ENCODE results near the gene PIP5K1B.

Gene PIP5K1B

DNA sequence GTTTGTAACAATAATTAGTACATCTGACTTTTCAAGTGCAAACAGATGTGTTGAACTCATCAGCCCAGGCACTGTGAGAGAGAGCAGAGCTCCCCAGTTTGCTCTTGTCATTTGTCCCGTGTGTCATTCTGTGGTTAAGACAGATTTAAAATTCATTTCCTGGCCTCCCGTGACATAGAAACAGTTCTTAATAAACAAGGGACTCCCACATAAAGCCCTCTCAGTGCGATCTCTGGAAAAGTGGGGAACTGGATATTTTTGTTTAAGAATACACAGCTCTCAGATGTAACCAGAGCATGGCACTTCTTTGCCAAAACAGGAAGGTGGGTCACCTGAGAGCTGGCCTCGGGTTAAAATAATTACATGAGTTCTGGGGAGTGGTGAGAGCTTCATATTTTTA is 250.3 kb downstream of the PIP5K1B start:
- TF ChIP-seq, protein P1, sequence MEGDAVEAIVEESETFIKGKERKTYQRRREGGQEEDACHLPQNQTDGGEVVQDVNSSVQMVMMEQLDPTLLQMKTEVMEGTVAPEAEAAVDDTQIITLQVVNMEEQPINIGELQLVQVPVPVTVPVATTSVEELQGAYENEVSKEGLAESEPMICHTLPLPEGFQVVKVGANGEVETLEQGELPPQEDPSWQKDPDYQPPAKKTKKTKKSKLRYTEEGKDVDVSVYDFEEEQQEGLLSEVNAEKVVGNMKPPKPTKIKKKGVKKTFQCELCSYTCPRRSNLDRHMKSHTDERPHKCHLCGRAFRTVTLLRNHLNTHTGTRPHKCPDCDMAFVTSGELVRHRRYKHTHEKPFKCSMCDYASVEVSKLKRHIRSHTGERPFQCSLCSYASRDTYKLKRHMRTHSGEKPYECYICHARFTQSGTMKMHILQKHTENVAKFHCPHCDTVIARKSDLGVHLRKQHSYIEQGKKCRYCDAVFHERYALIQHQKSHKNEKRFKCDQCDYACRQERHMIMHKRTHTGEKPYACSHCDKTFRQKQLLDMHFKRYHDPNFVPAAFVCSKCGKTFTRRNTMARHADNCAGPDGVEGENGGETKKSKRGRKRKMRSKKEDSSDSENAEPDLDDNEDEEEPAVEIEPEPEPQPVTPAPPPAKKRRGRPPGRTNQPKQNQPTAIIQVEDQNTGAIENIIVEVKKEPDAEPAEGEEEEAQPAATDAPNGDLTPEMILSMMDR (conservative IDR thresholded peaks at IDR 0.05; ENCODE audit: low read depth), result no peak
- CTCF ChIA-PET, result no interaction called here
- H3K27ac ChIP-seq, result no peak overlapping the region
- DNase-seq (ENCODE audit: low spot score), result no peak
- POLR2A ChIA-PET (ENCODE audit: low non-redundant PET), result no interaction called here

DNA sequence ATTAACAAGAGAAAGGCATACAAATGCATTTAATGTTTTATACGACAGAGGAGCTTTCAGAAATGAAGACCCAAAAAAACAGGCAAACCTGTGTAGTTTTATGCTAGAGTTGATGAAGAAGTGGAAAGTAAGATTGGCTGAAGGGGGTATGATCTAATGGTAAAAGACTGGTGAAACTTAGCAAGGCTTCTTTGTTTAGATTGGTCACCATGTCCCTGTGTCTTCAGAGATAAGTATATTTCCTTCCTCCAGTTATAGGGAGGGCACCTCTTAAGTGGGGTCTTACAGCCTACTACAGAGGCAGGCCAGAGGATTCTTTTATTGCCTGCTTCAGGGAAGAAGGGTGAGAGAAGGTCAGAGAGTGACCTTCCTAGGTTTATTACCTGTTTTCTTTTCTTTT is 252.4 kb downstream of the PIP5K1B start:
- DNase-seq (ENCODE audit: low spot score), result no peak
- H3K27ac ChIP-seq, result no peak overlapping the region
- POLR2A ChIA-PET (ENCODE audit: low non-redundant PET), result no interaction called here
- TF ChIP-seq, protein P1 (conservative IDR thresholded peaks at IDR 0.05; ENCODE audit: low read depth), result no peak
- CTCF ChIA-PET, result no interaction called here

DNA sequence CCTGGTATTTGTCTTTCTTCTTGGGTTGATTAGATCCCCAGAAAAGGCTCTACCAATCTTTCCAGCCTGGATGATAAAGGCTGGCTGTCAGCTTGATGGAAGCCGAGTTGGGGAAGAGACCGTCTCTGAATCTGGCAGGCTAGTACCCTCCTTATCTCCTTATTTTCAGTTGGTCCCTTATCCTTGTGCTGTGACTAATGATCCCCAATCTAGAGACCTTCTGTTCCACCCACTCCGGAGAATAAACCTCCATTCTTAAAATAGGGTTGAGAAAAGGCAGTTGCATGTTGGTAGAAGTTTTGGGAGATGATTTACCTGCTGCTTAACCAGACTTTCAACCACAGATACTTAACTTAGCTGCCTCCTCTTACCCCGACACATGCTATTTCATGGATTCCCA is 256.5 kb downstream of the PIP5K1B start:
- H3K27ac ChIP-seq, result no peak overlapping the region
- no peak for DNase-seq (ENCODE audit: low spot score)
- TF ChIP-seq, protein P1 (conservative IDR thresholded peaks at IDR 0.05; ENCODE audit: low read depth), result no peak
- POLR2A ChIA-PET (ENCODE audit: low non-redundant PET), result no interaction called here
- CTCF ChIA-PET, result no interaction called here

DNA sequence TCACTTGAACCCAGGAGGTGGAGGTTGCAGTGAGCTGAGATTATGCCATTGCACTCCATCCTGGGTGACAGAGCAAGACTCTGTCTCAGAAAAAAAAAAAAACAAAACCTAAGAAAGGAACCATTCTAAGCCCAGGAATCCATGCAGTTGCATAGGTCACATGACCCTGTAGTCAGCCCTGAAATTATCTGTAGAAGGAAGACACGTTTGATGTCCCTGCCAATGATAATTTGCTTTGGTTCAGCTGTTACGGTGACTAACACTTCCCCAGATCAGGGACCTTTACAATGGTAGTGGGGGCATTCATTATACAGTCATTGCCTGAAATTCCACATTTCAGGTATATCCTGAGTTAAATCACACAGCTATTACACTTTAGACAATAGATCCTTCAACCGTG is 258.4 kb downstream of the PIP5K1B start:
- DNase-seq (ENCODE audit: low spot score), result no peak
- POLR2A ChIA-PET (ENCODE audit: low non-redundant PET), result no interaction called here
- CTCF ChIA-PET, result interaction anchor here (0.6 kb wide), 1 partner anchor 73 kb away, joined by 4 read pairs; no protein-coding TSS in a partner anchor
- no peak overlapping the region for H3K27ac ChIP-seq
- TF ChIP-seq, protein P1 (conservative IDR thresholded peaks at IDR 0.05; ENCODE audit: low read depth), result no peak

DNA sequence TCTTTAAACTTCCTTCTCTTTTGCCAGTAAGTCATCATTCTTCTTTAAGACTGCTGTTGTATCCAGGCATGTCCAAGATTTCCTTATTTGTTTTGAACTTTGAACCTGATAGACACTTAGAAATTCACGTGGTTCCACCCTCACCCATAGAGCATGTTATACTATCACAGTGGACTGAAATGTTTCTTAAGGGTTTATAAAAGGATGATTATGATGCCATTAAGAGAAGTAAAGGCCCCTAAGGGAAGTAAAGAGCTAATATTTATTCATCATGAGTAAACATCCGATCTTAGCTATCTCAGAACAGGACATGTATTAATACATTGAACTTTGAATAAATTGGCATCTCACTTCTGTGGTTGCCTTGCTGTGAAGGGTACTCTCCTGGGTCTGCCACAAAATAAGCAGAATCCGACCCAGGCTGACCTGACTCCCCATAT is 259.1 kb downstream of the PIP5K1B start:
- TF ChIP-seq, protein P1 (conservative IDR thresholded peaks at IDR 0.05; ENCODE audit: low read depth), result no peak
- POLR2A ChIA-PET (ENCODE audit: low non-redundant PET), result no interaction called here
- no peak overlapping the region for H3K27ac ChIP-seq
- CTCF ChIA-PET, result interaction anchor here (0.6 kb wide), 1 partner anchor 447 kb away, joined by 3 read pairs; no protein-coding TSS in a partner anchor
- DNase-seq (ENCODE audit: low spot score), result no peak

DNA sequence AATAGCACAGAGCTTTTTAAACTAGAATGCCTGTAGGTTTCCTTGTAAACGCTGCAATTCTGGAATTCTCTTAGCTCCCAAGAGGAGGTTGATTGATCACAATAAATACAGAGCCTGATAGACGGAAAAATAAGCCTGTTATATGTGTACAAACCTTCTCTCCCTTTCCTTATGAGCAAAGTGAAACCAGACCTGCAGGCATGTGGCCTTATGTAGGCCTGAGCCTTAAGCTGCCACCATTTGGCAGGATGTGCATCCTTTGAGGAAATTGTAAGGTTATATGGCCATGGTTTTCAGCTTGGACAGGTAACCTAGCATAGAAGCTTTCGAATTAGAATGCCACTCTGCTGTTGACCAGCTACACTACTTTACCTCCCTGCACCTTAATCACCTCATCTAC is 259.7 kb downstream of the PIP5K1B start:
- no peak for DNase-seq (ENCODE audit: low spot score)
- H3K27ac ChIP-seq, result no peak overlapping the region
- TF ChIP-seq, protein P1 (conservative IDR thresholded peaks at IDR 0.05; ENCODE audit: low read depth), result no peak
- ChIA-PET CTCF (interaction anchor here (0.6 kb wide), 1 partner anchor 448 kb away, joined by 3 read pairs; no protein-coding TSS in a partner anchor), POLR2A (ENCODE audit: low non-redundant PET) (no interaction called here)

DNA sequence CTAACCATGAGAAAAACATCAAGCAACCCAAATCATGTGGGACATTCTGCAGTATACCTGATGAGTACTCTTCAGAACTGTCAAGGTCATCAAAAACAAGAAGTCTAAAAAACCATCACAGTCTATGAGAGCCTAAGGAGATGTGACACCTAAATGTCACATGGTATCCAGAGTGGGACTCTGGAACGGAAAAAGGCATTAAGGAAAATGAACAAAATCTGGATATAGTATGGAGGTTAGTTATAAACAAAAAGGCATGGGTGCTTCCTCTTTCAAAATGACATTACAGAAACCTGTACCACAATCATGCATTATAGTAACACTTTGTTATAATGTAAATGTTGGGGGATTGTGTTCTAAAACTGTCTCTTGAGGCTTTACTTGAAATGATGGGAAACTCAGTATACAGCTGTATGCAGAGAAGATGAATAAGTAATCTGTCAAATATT is 261.5 kb downstream of the PIP5K1B start:
- no peak for DNase-seq (ENCODE audit: low spot score)
- TF ChIP-seq, protein P1 (conservative IDR thresholded peaks at IDR 0.05; ENCODE audit: low read depth), result no peak
- ChIA-PET CTCF (no interaction called here), POLR2A (ENCODE audit: low non-redundant PET) (no interaction called here)
- H3K27ac ChIP-seq, result no peak overlapping the region

Measured in RWPE1 (cell line).